SU-DHL-6 (cell line): ENCODE data around the gene ACSL3.

ENCODE experiments used
- CTCF ChIP-seq: fragments of 200-600 bp; sonication (generic); IDR thresholded peaks from one replicate; pipeline ENCODE4 v1.5.1; 2017; ENCODE audit warnings: antibody characterized with exemption, mild to moderate bottlenecking, low read length, moderate library complexity; ENCODE audit not compliant: insufficient read depth, poor library complexity, severe bottlenecking
- EZH2phosphoT487 ChIP-seq: fragments of 200-600 bp; sonication (generic), shearing (Covaris generic); conservative IDR thresholded peaks from 2 replicates; pipeline ENCODE4 v1.6.1; 2018; ENCODE audit warnings: mild to moderate bottlenecking, antibody characterized with exemption, low read length, moderate library complexity, mixed read lengths

GRCh38 chr2:222878301-222878876, 17.6 kb downstream of the ACSL3 start:
- TF ChIP-seq CTCF (no peak), EZH2phosphoT487 (no peak)
